ENCODE data around the gene ZBTB46.
"Not testable (repeated sequence)": the region's sequence is repeated elsewhere in the genome, so short reads cannot be mapped to it uniquely, and the experiment has no call there.

The ZBTB46 gene

GRCh38 chr20:63732118-63733095 is 98.7 kb downstream of the ZBTB46 start:
- DNase-seq: no peak

- no peak for DNase-seq
Observed at GRCh38 chr20:63731410-63731809, 99.7 kb downstream of the ZBTB46 start.

- not testable (repeated sequence) for DNase-seq
Observed at GRCh38 chr20:63730189-63730733, 100.8 kb downstream of the ZBTB46 start.

- not testable (repeated sequence) for DNase-seq
Observed at GRCh38 chr20:63722967-63723622, 108.0 kb downstream of the ZBTB46 start.

- DNase-seq: no peak
Observed at GRCh38 chr20:63718996-63719395, 112.1 kb downstream of the ZBTB46 start.

- DNase-seq: no peak
Observed at GRCh38 chr20:63714858-63715257, 116.2 kb downstream of the ZBTB46 start.

- DNase-seq: no peak
Observed at GRCh38 chr20:63712191-63712590, 118.9 kb downstream of the ZBTB46 start.

- DNase-seq: no peak
Observed at GRCh38 chr20:63711085-63711645, 119.9 kb downstream of the ZBTB46 start.

- DNase-seq: no peak
Observed at GRCh38 chr20:63709149-63709527, 121.9 kb downstream of the ZBTB46 start.

- DNase-seq: peak; percentile 48
Observed at GRCh38 chr20:63708301-63709148, 122.5 kb downstream of the ZBTB46 start.

- peak; percentile 94 for DNase-seq
Observed at GRCh38 chr20:63707558-63708300, 123.3 kb downstream of the ZBTB46 start, which contains the start of the genes ARFRP1 and ZGPAT. TSS of gene ARFRP1 (minus strand) at chr20:63707976. CDS start at chr20:63707091, 885 bp downstream. TSS of gene ZGPAT (plus strand) at chr20:63708039. CDS start at chr20:63708581, 542 bp downstream.

GRCh38 chr20:63706852-63707557 is 124.1 kb downstream of the ZBTB46 start:
- no peak for DNase-seq

GRCh38 chr20:63706027-63706695 is 124.9 kb downstream of the ZBTB46 start:
- DNase-seq: no peak

GRCh38 chr20:63705232-63706026 is 125.6 kb downstream of the ZBTB46 start:
- DNase-seq: no peak

- no peak for DNase-seq
Observed at GRCh38 chr20:63704749-63705117, 126.3 kb downstream of the ZBTB46 start.

GRCh38 chr20:63703976-63704748 is 126.9 kb downstream of the ZBTB46 start:
- DNase-seq: no peak

GRCh38 chr20:63703471-63703975 is 127.5 kb downstream of the ZBTB46 start:
- DNase-seq: no peak

- DNase-seq: no peak
Observed at GRCh38 chr20:63702751-63703470, 128.2 kb downstream of the ZBTB46 start.

All from eye (tissue), 1 donor.